OCI-LY3 (cell line): Measurements from ENCODE around the gene DRAP1.

Source experiments
- EZH2phosphoT487 ChIP-seq: fragments of 200-600 bp; shearing (Covaris generic); IDR thresholded peaks from 2 replicates; pipeline ENCODE4 v1.6.1; 2018; ENCODE audit warnings: antibody characterized with exemption, mixed run types, low read depth
- TF ChIP-seq, protein P1 (sequence below): fragments of 200-600, 300-600 bp; sonication (generic); IDR thresholded peaks from 2 replicates; pipeline ENCODE4 v1.5.1; 2014; ENCODE audit warnings: antibody characterized with exemption, low read length, low read depth

DNA sequence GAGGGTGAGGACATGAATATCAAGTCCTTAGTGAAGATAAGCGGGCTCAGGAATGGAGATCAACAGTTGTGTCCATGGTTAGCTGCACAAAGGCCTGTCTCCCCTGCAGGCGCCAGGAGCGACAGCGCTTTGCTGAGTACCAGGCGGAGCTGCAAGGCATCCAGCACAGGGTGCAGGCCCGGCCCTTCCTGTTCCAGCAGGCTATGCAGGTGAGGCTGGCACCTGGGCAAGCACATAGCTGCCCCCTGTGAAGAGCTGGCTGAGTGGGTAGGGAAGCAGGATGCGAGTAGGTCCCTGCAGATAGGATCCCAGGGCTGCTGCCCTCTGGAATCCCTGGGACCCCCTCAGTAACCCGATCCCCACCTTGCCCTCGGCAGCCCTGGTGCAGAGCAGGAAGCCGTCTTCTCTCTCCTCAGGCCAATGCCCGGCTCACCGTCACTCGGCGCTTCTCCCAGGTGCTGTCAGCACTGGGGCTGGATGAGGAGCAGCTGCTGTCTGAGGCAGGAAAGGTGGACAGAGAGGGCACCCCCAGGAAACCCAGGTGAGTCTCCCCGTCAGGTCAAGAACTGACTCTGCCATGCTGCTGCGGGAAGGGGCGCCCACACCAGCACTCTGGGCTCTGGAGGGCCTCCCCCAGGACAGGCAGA lies 39.7 kb downstream of the DRAP1 start:
- TF ChIP-seq, protein P1, sequence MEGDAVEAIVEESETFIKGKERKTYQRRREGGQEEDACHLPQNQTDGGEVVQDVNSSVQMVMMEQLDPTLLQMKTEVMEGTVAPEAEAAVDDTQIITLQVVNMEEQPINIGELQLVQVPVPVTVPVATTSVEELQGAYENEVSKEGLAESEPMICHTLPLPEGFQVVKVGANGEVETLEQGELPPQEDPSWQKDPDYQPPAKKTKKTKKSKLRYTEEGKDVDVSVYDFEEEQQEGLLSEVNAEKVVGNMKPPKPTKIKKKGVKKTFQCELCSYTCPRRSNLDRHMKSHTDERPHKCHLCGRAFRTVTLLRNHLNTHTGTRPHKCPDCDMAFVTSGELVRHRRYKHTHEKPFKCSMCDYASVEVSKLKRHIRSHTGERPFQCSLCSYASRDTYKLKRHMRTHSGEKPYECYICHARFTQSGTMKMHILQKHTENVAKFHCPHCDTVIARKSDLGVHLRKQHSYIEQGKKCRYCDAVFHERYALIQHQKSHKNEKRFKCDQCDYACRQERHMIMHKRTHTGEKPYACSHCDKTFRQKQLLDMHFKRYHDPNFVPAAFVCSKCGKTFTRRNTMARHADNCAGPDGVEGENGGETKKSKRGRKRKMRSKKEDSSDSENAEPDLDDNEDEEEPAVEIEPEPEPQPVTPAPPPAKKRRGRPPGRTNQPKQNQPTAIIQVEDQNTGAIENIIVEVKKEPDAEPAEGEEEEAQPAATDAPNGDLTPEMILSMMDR, result no peak
- TF ChIP-seq EZH2phosphoT487, result no peak
